ENCODE data around the gene ZMYND19. TPM values are rescaled to one million over a fixed set of nuclear protein-coding genes. Genes with fewer than 3 reads are reported as not detected.

The ZMYND19 gene
- total RNA-seq, 1 experiment from 2014 or later, result 66.3 TPM

DNA sequence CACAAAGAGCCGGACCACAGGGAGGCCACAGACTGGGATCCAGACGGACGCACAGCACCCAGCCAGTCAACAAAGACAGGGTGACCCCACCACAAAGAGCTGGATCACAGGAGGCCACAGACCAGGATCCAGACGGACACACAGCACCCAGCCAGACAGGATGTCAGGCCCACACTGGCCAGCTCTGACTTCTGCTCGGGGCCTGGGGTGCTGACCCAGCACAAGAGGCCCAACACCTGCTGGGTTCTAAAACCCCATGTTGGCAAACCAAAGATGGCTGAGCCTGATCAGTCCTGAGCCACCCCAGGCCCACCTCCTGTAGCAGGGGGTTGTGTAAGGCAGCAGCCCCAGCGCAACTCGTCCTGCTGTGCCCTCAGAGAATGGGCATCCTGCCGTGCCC lies 6.4 kb downstream of the ZMYND19 start:
- Histone ChIP-seq H3K4me3 (ENCODE audit: insufficient read depth, low read depth, low read length) (no peak overlapping the region), H3K27me3 (ENCODE audit: control insufficient read depth, insufficient read depth, low read length) (no peaks in the 10 kb centered on the region), H3K36me3 (replicated peaks; ENCODE audit: control insufficient read depth, insufficient read depth, low read length) (peaks cover 39% of the 10 kb centered on the region)

DNA sequence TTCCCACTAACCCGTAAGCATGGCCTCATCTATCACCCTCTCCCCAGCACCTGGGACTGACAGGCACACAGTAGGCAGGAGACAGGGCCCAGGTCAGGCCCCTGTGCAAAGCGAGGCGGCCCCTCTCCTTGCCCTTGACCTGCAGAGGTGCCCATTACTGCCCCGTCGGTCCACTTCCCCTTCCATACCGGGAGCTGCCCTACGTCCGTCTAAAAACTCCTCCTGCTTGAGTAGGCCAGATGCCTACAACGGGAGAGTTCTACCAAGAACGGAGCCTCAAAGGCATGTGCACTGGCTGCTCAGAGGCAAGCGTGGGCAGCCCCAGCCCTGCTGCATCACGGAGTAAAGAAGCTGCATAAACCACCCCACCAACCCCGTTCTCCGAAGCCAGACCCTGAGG lies 7.0 kb downstream of the ZMYND19 start:
- no peak for DNase-seq
- H3K36me3 ChIP-seq (replicated peaks; ENCODE audit: control insufficient read depth, insufficient read depth, low read length), result peaks cover 39% of the 10 kb centered on the region
- no peak overlapping the region for H3K4me3 ChIP-seq (ENCODE audit: insufficient read depth, low read depth, low read length)

More for the DNA sequence above, 6.4 kb downstream of the ZMYND19 start:
- DNase-seq, result no peak

DNA sequence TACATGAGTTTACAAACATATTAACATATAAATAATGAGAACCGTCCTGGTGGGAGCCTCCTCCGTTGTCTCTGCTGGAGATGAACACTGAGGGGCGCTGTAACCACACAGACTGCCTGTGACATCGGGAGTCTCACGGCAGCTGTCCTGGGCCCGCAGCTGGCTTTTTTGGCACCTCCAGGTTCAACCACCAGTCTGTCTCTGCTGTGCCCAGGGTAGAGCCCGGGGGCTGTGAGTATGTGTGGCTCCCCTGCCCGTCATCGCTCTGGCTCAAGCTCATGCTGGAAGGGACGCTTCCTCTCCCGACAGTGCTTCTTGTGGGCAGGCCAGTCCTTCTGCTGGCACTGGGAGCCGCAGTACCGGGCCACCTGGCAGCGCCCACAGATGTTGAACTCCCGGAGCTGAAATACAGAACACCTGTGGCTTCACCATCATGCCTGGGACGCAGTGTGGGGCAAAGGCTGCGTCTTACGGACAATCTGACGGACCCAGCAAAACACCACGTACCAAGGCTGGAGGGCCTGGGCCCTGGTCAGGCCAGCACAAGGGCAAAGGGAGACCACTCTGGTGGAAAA lies 7.9 kb downstream of the ZMYND19 start:
- peak; percentile 87 for DNase-seq
- Histone ChIP-seq H3K4me3 (ENCODE audit: insufficient read depth, low read depth, low read length) (no peak overlapping the region), H3K27me3 (ENCODE audit: control insufficient read depth, insufficient read depth, low read length) (no peaks in the 10 kb centered on the region), H3K36me3 (replicated peaks; ENCODE audit: control insufficient read depth, insufficient read depth, low read length) (peaks cover 31% of the 10 kb centered on the region)

More for the DNA sequence above, 7.0 kb downstream of the ZMYND19 start:
- no peaks in the 10 kb centered on the region for H3K27me3 ChIP-seq (ENCODE audit: control insufficient read depth, insufficient read depth, low read length)

DNA sequence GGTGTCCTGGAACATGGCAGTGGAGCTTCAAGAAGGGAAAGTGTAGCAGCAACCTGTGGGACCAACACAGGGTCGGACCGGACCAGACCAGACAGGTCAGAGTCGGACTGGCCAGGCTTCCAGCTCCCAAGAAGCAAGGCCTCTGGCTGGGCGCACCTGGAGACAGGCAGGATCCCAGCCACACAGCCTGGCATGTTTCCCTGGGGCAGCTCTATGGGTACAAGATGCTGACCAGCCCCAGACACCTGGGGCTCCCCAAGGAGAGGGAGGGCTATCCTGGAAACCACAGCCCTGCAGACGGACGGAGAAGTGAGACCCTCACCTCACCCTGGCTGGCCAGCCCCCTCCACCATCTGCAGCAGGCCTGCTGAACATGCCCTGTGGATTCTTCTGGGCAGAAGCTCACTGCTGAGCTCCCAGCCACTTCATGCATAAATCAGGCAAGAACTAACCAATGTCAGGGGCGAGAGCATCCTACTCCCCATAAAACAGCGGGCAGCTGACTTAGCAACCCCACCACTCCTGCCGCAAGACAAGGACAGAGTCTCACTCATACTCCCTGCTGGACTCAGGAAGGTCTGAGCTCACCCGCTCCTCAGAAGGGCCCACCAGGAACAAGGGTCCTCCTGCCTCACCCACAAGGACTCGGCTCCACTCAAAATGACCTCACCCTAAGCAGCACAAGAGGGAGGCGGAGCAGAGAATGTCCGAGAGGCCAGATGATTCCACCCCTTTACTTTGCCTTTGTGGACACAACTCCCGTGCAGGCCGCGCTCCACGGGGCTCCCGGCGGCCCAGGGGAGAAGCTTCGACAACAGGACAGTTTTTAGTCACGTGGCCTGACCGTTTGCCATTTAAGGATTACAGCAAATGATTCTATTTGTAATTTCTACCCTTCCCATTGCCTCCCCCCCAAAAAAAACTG lies 8.7 kb downstream of the ZMYND19 start:
- no peak for DNase-seq
- no peaks in the 10 kb centered on the region for H3K27me3 ChIP-seq (ENCODE audit: control insufficient read depth, insufficient read depth, low read length)
- H3K36me3 ChIP-seq (replicated peaks; ENCODE audit: control insufficient read depth, insufficient read depth, low read length), result peaks cover 23% of the 10 kb centered on the region
- H3K4me3 ChIP-seq (ENCODE audit: insufficient read depth, low read depth, low read length), result no peak overlapping the region

DNA sequence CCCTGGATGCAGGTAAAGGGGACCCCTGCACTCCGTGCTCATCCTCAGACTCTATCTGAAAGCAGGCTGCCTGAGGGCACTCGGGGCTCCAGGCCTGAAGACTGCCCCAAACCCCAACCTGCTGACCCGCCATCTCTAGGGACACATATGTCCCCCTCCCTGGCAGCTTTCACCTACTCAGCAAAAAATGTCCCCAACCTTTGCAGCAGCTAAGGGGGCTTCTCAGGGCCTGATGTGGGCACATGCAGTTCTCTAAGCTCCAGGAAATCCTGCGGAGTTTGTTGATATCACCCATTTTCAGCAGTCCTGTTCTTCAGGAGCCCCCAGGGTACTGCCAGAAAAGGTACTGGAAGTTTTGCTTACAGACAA lies 9.4 kb downstream of the ZMYND19 start:
- H3K36me3 ChIP-seq (replicated peaks; ENCODE audit: control insufficient read depth, insufficient read depth, low read length), result peaks cover 21% of the 10 kb centered on the region
- DNase-seq, result no peak

DNA sequence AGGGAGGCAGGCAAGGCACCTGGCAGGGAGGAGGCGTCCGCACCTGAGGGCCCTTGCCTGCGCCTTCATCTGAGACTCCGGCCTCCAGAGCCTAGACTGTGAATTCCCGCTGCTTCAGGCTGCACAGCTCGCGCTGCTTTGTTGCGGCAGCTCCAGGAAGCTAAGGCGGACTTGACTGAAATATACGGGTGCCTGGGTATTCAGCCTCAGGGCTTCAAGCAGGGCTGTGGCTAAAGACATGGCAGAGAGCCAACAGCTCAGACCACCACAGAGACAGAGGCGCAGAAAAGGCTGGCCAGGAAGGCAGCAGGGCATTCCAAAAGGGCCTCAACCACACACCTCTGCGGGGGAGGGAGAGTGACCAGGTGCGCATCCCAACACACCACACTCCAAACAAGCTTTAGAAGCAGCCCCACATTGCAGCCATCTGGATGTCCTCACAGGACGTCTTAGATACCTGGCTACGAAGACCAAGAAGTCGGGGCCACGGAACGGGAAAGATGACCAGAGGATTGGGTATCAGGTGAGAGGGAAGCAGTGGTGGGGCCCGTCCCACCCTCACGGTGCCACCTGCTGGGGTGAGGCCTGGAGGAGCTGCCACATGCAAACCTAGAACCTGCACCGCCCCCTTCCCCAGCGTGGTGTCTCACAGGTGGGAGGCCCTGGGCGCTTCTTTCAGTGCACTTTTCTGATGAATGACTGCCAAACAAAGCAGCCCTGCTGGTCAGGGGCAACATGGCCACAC lies 9.9 kb downstream of the ZMYND19 start:
- Histone ChIP-seq H3K36me3 (replicated peaks; ENCODE audit: control insufficient read depth, insufficient read depth, low read length) (peaks cover 21% of the 10 kb centered on the region), H3K4me3 (ENCODE audit: insufficient read depth, low read depth, low read length) (no peak overlapping the region), H3K27me3 (ENCODE audit: control insufficient read depth, insufficient read depth, low read length) (no peaks in the 10 kb centered on the region)
- peak; percentile 64 for DNase-seq

More for the DNA sequence above, 9.4 kb downstream of the ZMYND19 start:
- Histone ChIP-seq H3K4me3 (ENCODE audit: insufficient read depth, low read depth, low read length) (no peak overlapping the region), H3K27me3 (ENCODE audit: control insufficient read depth, insufficient read depth, low read length) (no peaks in the 10 kb centered on the region)

DNA sequence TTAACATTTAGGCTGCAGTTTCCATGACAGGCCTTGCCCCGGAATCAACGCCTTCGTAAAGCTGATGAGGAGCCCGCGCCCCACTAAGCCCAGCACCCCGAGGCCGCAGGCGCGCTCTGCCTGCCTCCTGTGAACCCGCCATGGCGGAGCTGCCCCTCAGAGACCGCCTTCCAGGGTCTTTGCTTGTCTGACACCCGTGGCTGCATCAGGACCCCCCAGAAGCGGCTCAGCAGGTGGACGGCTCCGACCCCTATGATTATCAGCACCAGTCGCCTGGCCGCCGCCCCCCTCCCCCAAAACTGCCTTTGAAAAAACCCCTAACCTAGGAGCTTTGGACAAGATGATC lies 11.1 kb downstream of the ZMYND19 start:
- Histone ChIP-seq H3K27me3 (ENCODE audit: control insufficient read depth, insufficient read depth, low read length) (no peaks in the 10 kb centered on the region), H3K4me3 (ENCODE audit: insufficient read depth, low read depth, low read length) (peak overlapping the region; percentile 96), H3K36me3 (replicated peaks; ENCODE audit: control insufficient read depth, insufficient read depth, low read length) (peaks cover 32% of the 10 kb centered on the region)
- DNase-seq, result no peak

DNA sequence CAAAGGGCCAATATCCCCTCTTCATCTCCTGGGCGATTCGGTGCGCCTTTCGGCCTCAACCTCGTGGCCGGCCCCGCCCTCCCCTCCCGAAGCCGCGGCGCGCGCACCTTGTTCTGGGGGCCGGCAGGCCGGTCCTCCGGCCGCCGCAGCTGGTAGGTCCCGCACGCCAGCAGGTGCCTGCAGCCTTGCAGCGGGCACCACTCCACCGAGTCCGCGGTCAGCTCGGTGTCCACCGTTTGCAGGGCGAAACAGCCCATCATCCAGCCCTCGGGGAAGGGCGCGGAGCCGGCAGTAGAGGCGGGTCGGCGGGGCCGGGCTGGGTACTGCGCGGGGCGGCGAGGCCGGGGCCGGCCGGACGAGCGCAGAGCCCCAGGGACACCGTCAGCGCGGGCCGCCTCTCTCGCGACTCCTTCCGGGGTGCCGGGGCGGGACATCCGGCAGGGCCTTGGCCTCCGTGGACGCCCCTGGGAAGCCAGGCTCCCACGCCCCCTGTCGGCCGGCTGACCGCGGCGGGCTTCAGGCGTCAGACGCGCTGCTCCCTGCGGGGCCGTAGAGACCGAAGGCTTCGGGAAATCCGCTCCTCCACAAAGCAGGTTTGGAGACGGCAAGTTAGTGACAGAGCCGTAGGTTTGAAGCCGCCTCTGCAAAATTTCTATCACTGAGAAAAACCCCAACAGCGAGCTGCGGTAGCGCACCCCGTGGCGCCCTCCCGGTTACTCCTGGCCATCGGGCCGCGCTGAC lies 11.6 kb downstream of the ZMYND19 start, which contains the start of gene DPH7:
Gene DPH7, minus strand, starts transcription at position 408 of the 741 bp plus-strand sequence. Its CDS starts 148 bp downstream, at position 260.
- no peaks in the 10 kb centered on the region for H3K27me3 ChIP-seq (ENCODE audit: control insufficient read depth, insufficient read depth, low read length)
- H3K4me3 ChIP-seq (ENCODE audit: insufficient read depth, low read depth, low read length), result peak within 1 kb of the TSS; percentile 96
- peaks cover 33% of the 10 kb centered on the region for H3K36me3 ChIP-seq (replicated peaks; ENCODE audit: control insufficient read depth, insufficient read depth, low read length)
- peak; percentile 99 for DNase-seq

DNA sequence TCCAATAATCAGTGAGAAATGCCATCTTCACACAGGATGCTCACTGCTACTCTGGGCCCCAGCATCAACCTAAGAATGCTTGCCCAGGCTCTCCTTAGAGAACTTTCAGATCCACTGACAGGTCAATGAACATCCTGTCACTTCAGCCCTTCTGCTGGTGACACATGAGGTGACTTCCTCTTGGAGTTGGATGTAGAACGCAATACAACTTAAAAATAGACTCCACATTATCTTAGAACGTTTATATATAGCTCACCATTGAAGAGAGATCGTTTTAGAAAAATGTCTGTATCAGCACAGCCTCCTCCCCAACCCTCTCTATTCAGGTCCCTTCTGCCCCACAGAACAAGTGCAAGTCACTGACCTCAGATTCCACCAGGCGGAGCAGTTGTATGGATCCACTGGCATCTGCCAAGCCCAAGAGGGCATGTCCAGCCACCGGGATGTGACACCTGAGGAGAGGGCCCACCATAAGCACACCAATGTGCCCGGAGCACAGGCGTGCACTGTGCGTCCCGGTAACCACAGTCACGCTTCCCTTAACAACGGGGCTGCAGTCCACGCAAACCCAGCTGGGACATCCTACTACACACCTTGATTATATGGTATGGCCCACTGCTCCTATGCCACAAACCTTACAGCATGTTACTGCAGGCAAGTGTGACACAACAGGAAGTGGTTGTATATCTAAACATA lies 14.4 kb downstream of the ZMYND19 start:
- Histone ChIP-seq H3K4me3 (ENCODE audit: insufficient read depth, low read depth, low read length) (no peak overlapping the region), H3K36me3 (replicated peaks; ENCODE audit: control insufficient read depth, insufficient read depth, low read length) (peaks cover 30% of the 10 kb centered on the region), H3K27me3 (ENCODE audit: control insufficient read depth, insufficient read depth, low read length) (no peaks in the 10 kb centered on the region)
- DNase-seq, result no peak

DNA sequence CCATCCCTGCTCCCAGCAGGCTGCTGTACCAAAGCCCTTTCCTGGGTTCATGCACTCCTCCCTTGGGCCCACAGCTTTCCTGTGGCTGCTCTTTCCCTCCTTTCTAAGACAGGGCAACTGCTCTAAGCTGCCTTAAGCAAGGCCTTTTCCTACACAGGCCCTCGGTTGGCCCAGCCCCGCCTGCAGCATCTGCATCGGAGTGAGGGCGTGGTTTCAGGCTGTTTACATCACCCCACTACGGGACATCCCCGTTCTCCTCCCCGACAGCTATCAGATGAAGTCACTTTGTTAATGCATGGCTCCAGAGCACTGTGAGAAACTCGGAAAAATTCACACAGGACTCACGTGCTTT lies 15.0 kb downstream of the ZMYND19 start:
- no peak overlapping the region for H3K4me3 ChIP-seq (ENCODE audit: insufficient read depth, low read depth, low read length)
- no peak for DNase-seq
- peaks cover 30% of the 10 kb centered on the region for H3K36me3 ChIP-seq (replicated peaks; ENCODE audit: control insufficient read depth, insufficient read depth, low read length)
- H3K27me3 ChIP-seq (ENCODE audit: control insufficient read depth, insufficient read depth, low read length), result no peaks in the 10 kb centered on the region

DNA sequence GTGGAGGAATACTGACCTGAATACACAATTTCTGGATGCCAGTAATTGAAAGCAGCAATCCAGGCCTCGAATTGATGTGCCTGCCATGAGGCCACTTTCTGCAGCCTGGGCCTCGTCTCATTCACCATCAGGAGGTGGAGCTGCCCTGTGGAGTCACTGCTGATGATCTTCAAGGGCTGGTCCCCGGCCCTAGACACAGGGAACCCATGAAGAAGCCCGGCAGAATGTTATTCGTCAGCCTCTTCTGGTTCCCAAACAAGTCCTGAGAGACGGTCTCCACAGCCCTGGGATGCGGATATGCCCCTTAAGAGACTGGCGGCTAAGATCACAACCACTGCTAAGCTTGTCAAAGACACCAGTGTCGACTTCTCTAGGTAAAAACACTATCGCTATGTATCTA lies 16.1 kb downstream of the ZMYND19 start:
- no peak for DNase-seq
- peaks cover 30% of the 10 kb centered on the region for H3K36me3 ChIP-seq (replicated peaks; ENCODE audit: control insufficient read depth, insufficient read depth, low read length)
- H3K4me3 ChIP-seq (ENCODE audit: insufficient read depth, low read depth, low read length), result no peak overlapping the region
- H3K27me3 ChIP-seq (ENCODE audit: control insufficient read depth, insufficient read depth, low read length), result no peaks in the 10 kb centered on the region

DNA sequence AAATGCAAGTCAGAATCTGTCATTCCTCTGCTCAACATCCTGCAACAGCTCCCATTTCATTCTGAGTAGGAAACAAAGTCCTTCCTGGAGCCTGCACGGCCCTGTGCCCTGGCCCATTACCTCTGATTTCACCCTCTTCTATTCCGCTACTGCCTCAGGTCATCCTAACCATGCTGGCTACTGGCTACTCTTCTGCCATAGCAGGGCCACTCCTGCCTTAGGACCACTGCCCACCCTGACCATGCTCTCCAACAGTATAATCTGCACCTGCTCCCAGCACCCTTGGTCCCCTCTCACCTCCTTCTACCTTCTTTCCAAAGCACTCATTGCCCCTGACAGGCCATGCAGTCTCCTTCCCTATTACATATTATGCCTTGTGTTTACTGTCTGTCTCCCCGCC lies 19.7 kb downstream of the ZMYND19 start:
- peaks cover 24% of the 10 kb centered on the region for H3K36me3 ChIP-seq (replicated peaks; ENCODE audit: control insufficient read depth, insufficient read depth, low read length)
- H3K27me3 ChIP-seq (ENCODE audit: control insufficient read depth, insufficient read depth, low read length), result no peaks in the 10 kb centered on the region
- no peak for DNase-seq
- H3K4me3 ChIP-seq (ENCODE audit: insufficient read depth, low read depth, low read length), result no peak overlapping the region

DNA sequence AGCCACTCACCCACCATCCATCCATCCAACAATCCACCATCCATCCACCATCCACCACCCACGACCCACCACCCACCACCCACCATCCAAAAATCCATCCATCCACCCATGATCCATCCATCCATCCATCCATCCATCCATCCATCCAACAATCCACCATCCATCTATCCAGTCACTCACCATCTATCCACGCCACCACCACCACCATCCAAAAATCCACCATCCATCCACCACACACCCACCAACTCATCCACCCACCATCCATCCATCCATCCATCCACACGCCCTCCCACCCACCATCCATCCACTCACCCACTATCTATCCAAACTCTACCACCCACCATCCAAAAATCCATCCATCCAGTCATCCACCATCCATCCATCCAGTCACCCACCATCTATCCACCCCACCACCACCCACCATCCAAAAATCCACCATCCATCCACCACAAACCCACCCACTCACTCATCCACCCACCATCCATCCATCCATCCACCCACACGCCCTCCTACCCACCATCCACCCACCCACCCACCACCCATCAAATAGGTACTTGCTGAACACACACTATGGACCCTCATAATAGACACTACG lies 20.6 kb downstream of the ZMYND19 start:
- Histone ChIP-seq H3K4me3 (ENCODE audit: insufficient read depth, low read depth, low read length) (no peak overlapping the region), H3K36me3 (replicated peaks; ENCODE audit: control insufficient read depth, insufficient read depth, low read length) (peaks cover 16% of the 10 kb centered on the region), H3K27me3 (ENCODE audit: control insufficient read depth, insufficient read depth, low read length) (no peaks in the 10 kb centered on the region)
- no peak for DNase-seq
